Heart right ventricle (tissue), 16 donors: ENCODE results near the gene PTP4A2. TPM values are rescaled to one million over a fixed set of nuclear protein-coding genes. Genes with fewer than 3 reads are reported as not detected.

Source experiments
- ATAC-seq, 8 donors: fragments of 200-7000 bp; cut with Tn5 transposase; one replicate each; pipeline ENCODE4 v1.9.1; 2020; ENCODE audit warnings: mild to moderate bottlenecking in 8 of 8, moderate library complexity in 8 of 8, moderate number of reproducible peaks in 1 of 8
- DNase-seq, 2 donors: peaks; one replicate each; pipeline ENCODE4 v3.0.0-alpha.2; 2020
- H3K27ac ChIP-seq, 10 donors: fragments of 200-600 bp; sonication (generic) in 2 of 10; one replicate each; pipeline versions ENCODE4 v1.5.0 to v1.8.0; 2020 to 2022; ENCODE audit warnings: mild to moderate bottlenecking in 3 of 10
- H3K27me3 ChIP-seq, 7 donors: fragments of 200-600 bp; one replicate each; pipeline ENCODE4 v1.8.0; 2021 to 2022; ENCODE audit warnings: mild to moderate bottlenecking in 2 of 7
- H3K36me3 ChIP-seq, 9 donors: fragments of 200-600 bp; sonication (generic) in 1 of 9; one replicate each; pipeline versions ENCODE4 v1.5.0 to v1.8.0; 2020 to 2022; ENCODE audit warnings: mild to moderate bottlenecking in 2 of 9
- H3K4me1 ChIP-seq, 9 donors: fragments of 200-600 bp; sonication (generic) in 1 of 9; one replicate each; pipeline versions ENCODE4 v1.5.0 to v1.8.0; 2020 to 2022; ENCODE audit warnings: mild to moderate bottlenecking in 4 of 9
- H3K4me3 ChIP-seq, 10 donors: fragments of 200-600 bp; sonication (generic) in 2 of 10; one replicate each; pipeline versions ENCODE4 v1.5.0 to v1.8.0; 2020 to 2022; ENCODE audit warnings: mild to moderate bottlenecking in 7 of 10, moderate library complexity in 2 of 10
- H3K9me3 ChIP-seq, 11 donors: fragments of 200-600 bp in 10 of 11; sonication (generic) in 2 of 11; one replicate each; pipeline versions ENCODE4 v1.5.0 to v1.8.0; 2013 to 2022; ENCODE audit warnings: mild to moderate bottlenecking in 2 of 11, control low read depth in 1 of 11, moderate library complexity in 1 of 11
- CTCF ChIP-seq, 9 donors: fragments of 200-600 bp; sonication (generic) in 2 of 9; IDR thresholded peaks; one replicate each; pipeline versions ENCODE4 v1.5.0 to v1.8.0; 2021 to 2022; ENCODE audit warnings: antibody characterized with exemption in 9 of 9, mild to moderate bottlenecking in 5 of 9, moderate library complexity in 1 of 9
- WGBS, 2 donors: extraction: QIAGEN DNeasy Blood & Tissue Kit; methylation state at CpG; one replicate each; pipeline ENCODE4 v1.1.7; 2013; ENCODE audit warnings: inconsistent platforms in 1 of 2; 5-methylcytosine and 5-hydroxymethylcytosine counted together
- intact Hi-C, 10 donors: fragments of 100-400 bp; cut with DNase I; formaldehyde crosslinking; loops; one replicate each; pipeline versions ENCODE4 v1.11.1 to v1.14.2; 2022
- polyA plus RNA-seq, 2 donors: library from polyadenylated mRNA; stranded (reverse); fragments of 200-250 nt; gene quantifications; one replicate each; pipeline ENCODE4 v1.2.3, GENCODE V29; 2013
- total RNA-seq, 10 donors: library from RNA; stranded (reverse); fragmentation: NEBNext Ultra II Directional in 3 of 10; extraction: Animal tissue kit (Norgen Biotek cat#: 25700) in 3 of 10; gene quantifications; one replicate each; pipeline versions ENCODE4 v1.2.1 to v1.2.4, GENCODE V29; 2021 to 2023
- donor health status: Arrhythmogenic right ventricular cardiomyopathy.
- donor health status: ischemic (EF 13 %, LVEDD 7.1; RV severe dilation, severe dysfunction).
- donor health status: healthy with polysubstance abuse.
- donor health status: DM: no; HTN: yes; CAD: no.
- donor health status: DM: no; HTN: no; CAD: no.
- donor health status: ischemic (EF 25% LVEDD 6.9; RV normal size, moderate dysfunction).
- donor health status: ischemic (EF 25% LVEDD 5.7; RV mildly dilated, moderate dysfunction).
- donor health status: healthy.
- donor health status: DM: yes; HTN: yes; CAD: no.
- donor health status: Ischemic cardiomyopathy.
- donor health status: ischemic (EF 35%, LVEDD 5.7; RV mildly dilated, moderate dysfunction).
- donor health status: nonischemic (EF 11% LVEDD 7.7; RV severe dilation, severe dysfunction).
- donor health status: DM: yes; HTN: yes; CAD: no.
- donor health status: PGD.
- donor health status: ischemic (EF 29% LVEDD 5.4; RV normal size, mild dysfunction).
- donor health status: nonischemic (EF 23%, LVEDD 6.1; RV moderate dilation, normal function).

PTP4A2 gene
- total and polyA plus RNA-seq, 12 donors, result 49.5 to 506 (median 223) TPM

GRCh38 chr1:31868862-31869261 lies 69.3 kb downstream of the PTP4A2 start:
- 72 to 85% methylated on average over 3 of the region's 3 CpGs for WGBS, 2 donors
- Histone ChIP-seq H3K27ac (no peak overlapping the region), H3K36me3 (no peaks in the 10 kb centered on the region), H3K27me3 (no peaks in the 10 kb centered on the region), H3K9me3 (peaks cover 0 to 4% (median 0%) of the 10 kb centered on the region in 11 donors), H3K4me3 (no peak overlapping the region), H3K4me1 (no peaks in the 10 kb centered on the region)
- TF ChIP-seq CTCF (IDR thresholded peaks at IDR 0.05), result no peak
- ATAC-seq (no peak), DNase-seq (no peak)
- intact Hi-C loops, result no loop called here

- WGBS, 2 donors, result 84% methylated on average over 7 of the region's 7 CpGs
- Histone ChIP-seq H3K4me1 (no peaks in the 10 kb centered on the region), H3K36me3 (no peaks in the 10 kb centered on the region), H3K4me3 (no peak overlapping the region), H3K27me3 (no peaks in the 10 kb centered on the region), H3K27ac (no peak overlapping the region), H3K9me3 (peaks cover 0 to 6% (median 0%) of the 10 kb centered on the region in 11 donors)
- ATAC-seq, result no peak
- intact Hi-C loops, result no loop called here
- DNase-seq, result no peak
- TF ChIP-seq CTCF (IDR thresholded peaks at IDR 0.05), result no peak
These were observed 70.6 kb downstream of the PTP4A2 start for GRCh38 chr1:31867546-31867945.

GRCh38 chr1:31866450-31867032 lies 71.6 kb downstream of the PTP4A2 start:
- no peaks in the 10 kb centered on the region for H3K4me1 ChIP-seq
- H3K27me3 ChIP-seq, result no peaks in the 10 kb centered on the region
- H3K9me3 ChIP-seq, result peaks cover 0 to 6% (median 0%) of the 10 kb centered on the region in 11 donors
- intact Hi-C loops, result no loop called here
- ATAC-seq (no peak), DNase-seq (no peak)
- no peaks in the 10 kb centered on the region for H3K36me3 ChIP-seq
- WGBS, 2 donors, result 60 to 62% methylated on average over 5 of the region's 5 CpGs
- no peak overlapping the region for H3K4me3 ChIP-seq
- H3K27ac ChIP-seq, result no peak overlapping the region
- no peak for TF ChIP-seq CTCF (IDR thresholded peaks at IDR 0.05)

- no peaks in the 10 kb centered on the region for H3K36me3 ChIP-seq
- no peak for ATAC-seq
- no peak for TF ChIP-seq CTCF (IDR thresholded peaks at IDR 0.05)
- H3K4me3 ChIP-seq, result no peak overlapping the region
- no peaks in the 10 kb centered on the region for H3K4me1 ChIP-seq
- no peak for DNase-seq
- no peaks in the 10 kb centered on the region for H3K27me3 ChIP-seq
- WGBS, 2 donors, result 89 to 90% methylated on average over 11 of the region's 11 CpGs
- no peak overlapping the region for H3K27ac ChIP-seq
- H3K9me3 ChIP-seq, result peaks cover 0 to 6% (median 0%) of the 10 kb centered on the region in 11 donors
- intact Hi-C loops, result no loop called here
These were observed 72.3 kb downstream of the PTP4A2 start for GRCh38 chr1:31865728-31866449.
